SJSA1 (cell line): ENCODE results near the gene OSBP. TPM values are rescaled to one million over a fixed set of nuclear protein-coding genes. Genes with fewer than 3 reads are reported as not detected.
A peak's percentile ranks its signal among the peaks of the same experiment; 100 is the strongest.
"Not testable (repeated sequence)": the region's sequence is repeated elsewhere in the genome, so short reads cannot be mapped to it uniquely, and the experiment has no call there.

Source experiments
- DNase-seq, 2 experiments: peaks; one replicate each; pipeline ENCODE4 v3.0.0-alpha.2; 2015 to 2020; ENCODE audit warnings: low spot score in 2 of 2, low read depth in 1 of 2
- H3K27ac ChIP-seq: fragments of 250-450 bp; sonication (Bioruptor Pico); 2 replicates; pipeline ENCODE4 v1.5.1; 2020; ENCODE audit warnings: mild to moderate bottlenecking, moderate library complexity
- H3K27me3 ChIP-seq: fragments of 250-450 bp; sonication (Bioruptor Pico); replicated peaks from 2 replicates; pipeline ENCODE4 v1.5.1; 2020; ENCODE audit warnings: mild to moderate bottlenecking, moderate library complexity
- H3K36me3 ChIP-seq: fragments of 250-450 bp; sonication (Bioruptor Pico); 2 replicates; pipeline ENCODE4 v1.5.1; 2020; ENCODE audit warnings: mild to moderate bottlenecking
- H3K4me1 ChIP-seq: fragments of 250-450 bp; sonication (Bioruptor Pico); replicated peaks from 2 replicates; pipeline ENCODE4 v1.6.1; 2021; ENCODE audit warnings: mild to moderate bottlenecking
- H3K4me3 ChIP-seq: fragments of 250-450 bp; sonication (Bioruptor Pico); 2 replicates; pipeline ENCODE4 v1.5.1; 2020; ENCODE audit warnings: mild to moderate bottlenecking
- H3K9me3 ChIP-seq: fragments of 250-450 bp; sonication (Bioruptor Pico); replicated peaks from 2 replicates; pipeline ENCODE4 v1.5.1; 2020; ENCODE audit warnings: mild to moderate bottlenecking
- total RNA-seq: library from RNA; depleted of rRNA; stranded (reverse); fragments of >200 nt; shearing (Covaris generic); gene quantifications from 2 replicates; pipeline ENCODE4 v1.2.3, GENCODE V29; 2014; rRNA removed

The OSBP gene
- 19.9 and 30.3 TPM in 2 replicates for total RNA-seq

GRCh38 chr11:59615637-59616395, at the start of gene OSBP:
OSBP (minus strand) TSS chr11:59615774; CDS start chr11:59615664, 110 bp downstream.
- Histone ChIP-seq H3K9me3 (no peaks in the 10 kb centered on the region), H3K27ac (peak within 1 kb of the TSS; percentile 70), H3K4me1 (peaks cover 17% of the 10 kb centered on the region), H3K36me3 (peaks cover 37% of the 10 kb centered on the region), H3K27me3 (no peaks in the 10 kb centered on the region), H3K4me3 (peak within 1 kb of the TSS; percentile 84)
- DNase-seq, result peak; percentile 100

GRCh38 chr11:59660621-59661020, 45.0 kb upstream of the OSBP start:
- Histone ChIP-seq H3K27ac (no peak overlapping the region), H3K9me3 (no peaks in the 10 kb centered on the region), H3K27me3 (no peaks in the 10 kb centered on the region), H3K36me3 (peaks cover 99% of the 10 kb centered on the region), H3K4me3 (no peak overlapping the region), H3K4me1 (no peaks in the 10 kb centered on the region)
- DNase-seq, result no peak

GRCh38 chr11:59659981-59660380, 44.4 kb upstream of the OSBP start:
- Histone ChIP-seq H3K9me3 (no peaks in the 10 kb centered on the region), H3K4me1 (no peaks in the 10 kb centered on the region), H3K4me3 (no peak overlapping the region), H3K27ac (no peak overlapping the region), H3K27me3 (no peaks in the 10 kb centered on the region), H3K36me3 (peaks cover 99% of the 10 kb centered on the region)
- DNase-seq, result no peak

DNA sequence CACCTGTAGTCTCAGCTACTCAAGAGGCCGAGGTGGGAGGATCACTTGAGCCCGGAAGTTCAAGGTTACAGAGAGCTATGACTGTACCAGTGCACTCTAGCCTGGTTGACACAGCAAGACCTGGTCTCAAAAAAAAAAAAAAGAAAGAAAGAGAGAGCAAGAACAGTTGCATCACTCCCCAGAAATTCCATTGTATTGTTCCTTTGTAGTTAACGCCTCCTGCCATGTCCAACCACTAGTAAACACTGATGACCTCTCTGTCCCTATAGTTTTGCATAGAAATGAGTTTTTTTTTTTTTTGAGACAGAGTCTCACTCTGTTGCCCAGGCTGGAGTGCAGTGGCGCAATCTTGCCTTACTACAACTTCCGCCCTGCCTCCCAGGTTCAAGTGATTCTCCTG, 42.5 kb upstream of the OSBP start:
- Histone ChIP-seq H3K27ac (no peak overlapping the region), H3K4me1 (no peaks in the 10 kb centered on the region), H3K9me3 (no peaks in the 10 kb centered on the region), H3K27me3 (no peaks in the 10 kb centered on the region), H3K36me3 (peaks cover 99% of the 10 kb centered on the region), H3K4me3 (no peak overlapping the region)
- no peak for DNase-seq

DNA sequence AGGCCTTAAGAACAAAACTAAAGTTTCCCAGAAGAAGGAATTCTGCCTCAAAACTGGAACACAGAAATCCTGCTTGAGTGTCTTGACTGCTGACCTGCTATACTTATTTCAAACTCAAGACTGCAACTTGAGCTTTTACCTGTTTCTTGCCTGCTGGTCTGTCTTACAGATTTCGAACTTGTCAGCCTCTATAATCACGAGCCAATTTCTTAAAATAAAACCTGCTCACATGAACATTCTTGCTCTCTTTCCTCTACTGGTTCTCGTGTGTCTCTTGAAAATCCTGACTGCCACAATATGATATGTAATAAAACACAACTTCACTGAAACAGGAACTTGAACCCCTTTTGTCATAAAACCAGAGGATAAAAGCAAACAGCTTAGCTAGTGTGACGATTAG, 39.3 kb upstream of the OSBP start:
- H3K27ac ChIP-seq, result no peak overlapping the region
- no peaks in the 10 kb centered on the region for H3K4me1 ChIP-seq
- H3K9me3 ChIP-seq, result no peaks in the 10 kb centered on the region
- peaks cover 99% of the 10 kb centered on the region for H3K36me3 ChIP-seq
- H3K27me3 ChIP-seq, result no peaks in the 10 kb centered on the region
- no peak overlapping the region for H3K4me3 ChIP-seq
- DNase-seq, result no peak

DNA sequence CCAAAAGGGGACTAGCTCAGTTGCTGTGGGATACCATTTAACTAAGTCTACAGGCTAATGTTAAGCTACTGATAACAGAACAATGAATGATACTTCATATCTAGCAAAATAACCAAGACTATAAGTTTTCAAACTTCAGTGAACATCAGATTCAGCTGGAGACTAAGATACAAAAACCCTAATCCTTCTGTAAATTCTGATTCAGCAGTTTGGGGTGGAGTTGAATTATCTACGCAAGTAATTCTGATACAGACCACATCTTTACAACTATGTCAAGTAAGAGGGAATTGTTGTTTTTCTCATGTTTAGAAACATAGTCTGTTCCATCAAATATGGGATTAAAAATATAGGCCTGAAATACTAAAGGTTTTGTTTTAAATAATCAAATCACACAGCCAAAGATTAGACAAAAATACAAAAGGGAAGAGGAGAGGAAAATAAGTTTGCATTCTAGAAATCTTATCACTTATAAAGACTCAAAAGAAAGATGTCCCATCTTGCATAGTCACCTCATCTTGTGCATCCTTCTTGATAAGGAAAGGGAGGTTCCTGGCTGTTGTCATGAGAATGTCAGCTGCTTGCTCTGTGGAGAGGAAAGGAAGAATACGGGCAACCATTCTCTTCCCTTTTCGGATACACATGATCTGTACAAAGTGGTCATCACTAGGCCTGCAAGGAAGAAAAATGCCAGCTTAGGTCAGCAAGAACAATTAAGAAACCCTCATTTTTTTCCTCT, 31.8 kb upstream of the OSBP start:
- H3K4me1 ChIP-seq, result no peaks in the 10 kb centered on the region
- H3K27ac ChIP-seq, result no peak overlapping the region
- H3K9me3 ChIP-seq, result no peaks in the 10 kb centered on the region
- DNase-seq, result no peak
- H3K36me3 ChIP-seq, result peaks cover 94% of the 10 kb centered on the region
- no peak overlapping the region for H3K4me3 ChIP-seq
- no peaks in the 10 kb centered on the region for H3K27me3 ChIP-seq

- H3K4me1 ChIP-seq, result no peaks in the 10 kb centered on the region
- no peaks in the 10 kb centered on the region for H3K27me3 ChIP-seq
- peaks cover 96% of the 10 kb centered on the region for H3K36me3 ChIP-seq
- H3K4me3 ChIP-seq, result no peak overlapping the region
- no peaks in the 10 kb centered on the region for H3K9me3 ChIP-seq
- no peak for DNase-seq
- no peak overlapping the region for H3K27ac ChIP-seq
Observed at GRCh38 chr11:59644528-59644927, 29.0 kb upstream of the OSBP start.

GRCh38 chr11:59643390-59643789, 27.8 kb upstream of the OSBP start:
- H3K9me3 ChIP-seq, result no peaks in the 10 kb centered on the region
- no peak overlapping the region for H3K27ac ChIP-seq
- H3K4me1 ChIP-seq, result no peaks in the 10 kb centered on the region
- H3K4me3 ChIP-seq, result no peak overlapping the region
- DNase-seq, result no peak
- H3K27me3 ChIP-seq, result no peaks in the 10 kb centered on the region
- peaks cover 96% of the 10 kb centered on the region for H3K36me3 ChIP-seq

- Histone ChIP-seq H3K9me3 (no peaks in the 10 kb centered on the region), H3K27ac (no peak overlapping the region), H3K36me3 (peaks cover 96% of the 10 kb centered on the region), H3K4me3 (no peak overlapping the region), H3K4me1 (no peaks in the 10 kb centered on the region), H3K27me3 (no peaks in the 10 kb centered on the region)
- DNase-seq, result no peak
Observed at GRCh38 chr11:59641156-59641555, 25.6 kb upstream of the OSBP start.

- no peak for DNase-seq
- no peaks in the 10 kb centered on the region for H3K27me3 ChIP-seq
- H3K36me3 ChIP-seq, result peaks cover 13% of the 10 kb centered on the region
- no peak overlapping the region for H3K27ac ChIP-seq
- no peaks in the 10 kb centered on the region for H3K9me3 ChIP-seq
- H3K4me3 ChIP-seq, result no peak overlapping the region
- no peaks in the 10 kb centered on the region for H3K4me1 ChIP-seq
Observed at GRCh38 chr11:59630493-59630892, 14.9 kb upstream of the OSBP start.

DNA sequence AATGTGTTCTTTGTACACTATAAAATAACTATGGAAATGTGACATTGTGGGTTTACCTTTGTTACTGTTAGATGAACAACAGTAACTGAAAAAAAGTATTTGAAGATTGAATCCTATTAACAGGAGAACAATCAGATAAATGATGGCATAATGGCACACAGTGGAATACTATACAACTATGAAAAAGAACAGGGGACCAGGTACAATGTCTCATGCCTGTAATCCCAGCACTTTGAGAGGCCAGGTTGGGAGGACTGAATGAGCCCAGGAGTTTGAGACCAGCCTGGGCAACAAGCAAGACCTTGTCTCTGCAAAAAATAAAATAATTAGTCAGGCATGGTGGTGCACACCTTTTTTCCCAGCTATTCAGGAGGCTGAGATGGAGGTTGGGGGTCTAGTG, 14.4 kb upstream of the OSBP start:
- Histone ChIP-seq H3K27me3 (no peaks in the 10 kb centered on the region), H3K4me1 (no peaks in the 10 kb centered on the region), H3K4me3 (no peak overlapping the region), H3K9me3 (no peaks in the 10 kb centered on the region), H3K36me3 (peaks cover 12% of the 10 kb centered on the region), H3K27ac (no peak overlapping the region)
- no peak for DNase-seq

- DNase-seq, H3K4me1 ChIP-seq, H3K4me3 ChIP-seq, H3K27me3 ChIP-seq, H3K27ac ChIP-seq, H3K9me3 ChIP-seq: not testable (repeated sequence)
- peaks cover 12% of the 10 kb centered on the region for H3K36me3 ChIP-seq
Observed at GRCh38 chr11:59626969-59627368, 11.4 kb upstream of the OSBP start.

GRCh38 chr11:59625703-59626102, 10.1 kb upstream of the OSBP start:
- Histone ChIP-seq H3K4me3 (no peak overlapping the region), H3K36me3 (peaks cover 11% of the 10 kb centered on the region), H3K9me3 (no peaks in the 10 kb centered on the region), H3K4me1 (no peaks in the 10 kb centered on the region), H3K27ac (no peak overlapping the region), H3K27me3 (no peaks in the 10 kb centered on the region)
- DNase-seq, result no peak

DNA sequence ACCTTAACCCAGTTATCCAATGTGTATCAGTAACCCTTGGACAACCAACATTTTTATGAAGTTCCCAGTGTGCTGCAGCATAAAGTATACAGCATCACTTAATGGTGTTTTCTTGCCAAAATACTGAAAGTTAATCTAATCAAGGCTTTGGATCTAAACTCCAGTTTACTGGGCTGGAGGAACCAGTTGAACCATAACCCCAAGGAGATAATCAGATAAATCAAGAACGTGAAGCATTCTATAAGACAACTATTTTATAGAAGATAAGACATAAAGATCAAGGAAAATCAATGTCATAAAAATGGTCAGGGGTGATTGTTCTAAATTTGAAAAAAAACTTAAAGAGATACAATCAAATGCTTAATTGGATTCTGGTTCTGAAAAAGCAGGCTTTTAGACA, 2.3 kb upstream of the OSBP start:
- Histone ChIP-seq H3K9me3 (no peaks in the 10 kb centered on the region), H3K4me3 (no peak overlapping the region), H3K36me3 (peaks cover 21% of the 10 kb centered on the region), H3K27me3 (no peaks in the 10 kb centered on the region), H3K4me1 (peaks cover 17% of the 10 kb centered on the region), H3K27ac (no peak overlapping the region)
- DNase-seq, result no peak
